Measurements from ENCODE around the gene IL22RA2. TPM values are rescaled to one million over a fixed set of nuclear protein-coding genes. Genes with fewer than 3 reads are reported as not detected.
"Not testable (repeated sequence)": the region's sequence is repeated elsewhere in the genome, so short reads cannot be mapped to it uniquely, and the experiment has no call there.

The IL22RA2 gene
- total RNA-seq, 6 experiments from 2014 or later: not detected

DNA sequence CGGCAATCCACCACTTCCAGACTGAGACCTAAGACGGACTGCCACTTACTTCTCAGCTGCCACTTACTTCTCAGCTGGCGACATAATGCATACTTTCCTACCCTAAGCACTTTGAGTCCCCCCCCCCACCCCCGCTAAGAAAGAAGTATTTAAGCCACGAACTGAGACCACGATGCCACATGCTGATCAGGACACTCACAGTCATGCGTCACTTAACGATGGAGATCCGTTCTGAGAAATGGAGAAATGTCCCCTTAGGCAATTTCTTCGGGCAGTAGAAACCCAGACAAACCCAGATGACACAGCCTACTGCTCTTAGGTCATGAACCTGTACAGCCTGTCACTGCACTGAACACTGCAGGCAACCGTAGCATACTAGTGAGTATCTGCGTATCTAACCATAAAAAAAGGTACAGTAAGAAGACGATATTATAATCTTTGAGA lies 45.1 kb upstream of the IL22RA2 start:
- H3K27ac ChIP-seq: peak overlapping the region; percentile 94 to 99 (median 97)
- H3K9me3 ChIP-seq: no peaks in the 10 kb centered on the region
- ATAC-seq (peak; percentile 48 to 75 (median 64)), DNase-seq (peak in 1 of 3 donors; percentile 64)
- intact Hi-C loops (cut with DNase I): no loop called here
- no peaks in the 10 kb centered on the region for H3K27me3 ChIP-seq
- no peaks in the 10 kb centered on the region for H3K36me3 ChIP-seq
- peaks cover 0 to 49% (median 13%) of the 10 kb centered on the region in 4 donors for H3K4me1 ChIP-seq
- H3K4me3 ChIP-seq: peak overlapping the region; percentile 76 to 84 (median 79)
- 0% methylated on average over 9 of the region's 13 CpGs for WGBS (ENCODE audit: insufficient coverage, low coverage, low lambda C conversion rate, missing lambda C conversion rate)
- TF ChIP-seq POLR2A (IDR thresholded peaks at IDR 0.05): no peak
- TF ChIP-seq, protein P1, sequence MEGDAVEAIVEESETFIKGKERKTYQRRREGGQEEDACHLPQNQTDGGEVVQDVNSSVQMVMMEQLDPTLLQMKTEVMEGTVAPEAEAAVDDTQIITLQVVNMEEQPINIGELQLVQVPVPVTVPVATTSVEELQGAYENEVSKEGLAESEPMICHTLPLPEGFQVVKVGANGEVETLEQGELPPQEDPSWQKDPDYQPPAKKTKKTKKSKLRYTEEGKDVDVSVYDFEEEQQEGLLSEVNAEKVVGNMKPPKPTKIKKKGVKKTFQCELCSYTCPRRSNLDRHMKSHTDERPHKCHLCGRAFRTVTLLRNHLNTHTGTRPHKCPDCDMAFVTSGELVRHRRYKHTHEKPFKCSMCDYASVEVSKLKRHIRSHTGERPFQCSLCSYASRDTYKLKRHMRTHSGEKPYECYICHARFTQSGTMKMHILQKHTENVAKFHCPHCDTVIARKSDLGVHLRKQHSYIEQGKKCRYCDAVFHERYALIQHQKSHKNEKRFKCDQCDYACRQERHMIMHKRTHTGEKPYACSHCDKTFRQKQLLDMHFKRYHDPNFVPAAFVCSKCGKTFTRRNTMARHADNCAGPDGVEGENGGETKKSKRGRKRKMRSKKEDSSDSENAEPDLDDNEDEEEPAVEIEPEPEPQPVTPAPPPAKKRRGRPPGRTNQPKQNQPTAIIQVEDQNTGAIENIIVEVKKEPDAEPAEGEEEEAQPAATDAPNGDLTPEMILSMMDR (IDR thresholded peaks at IDR 0.05): no peak

DNA sequence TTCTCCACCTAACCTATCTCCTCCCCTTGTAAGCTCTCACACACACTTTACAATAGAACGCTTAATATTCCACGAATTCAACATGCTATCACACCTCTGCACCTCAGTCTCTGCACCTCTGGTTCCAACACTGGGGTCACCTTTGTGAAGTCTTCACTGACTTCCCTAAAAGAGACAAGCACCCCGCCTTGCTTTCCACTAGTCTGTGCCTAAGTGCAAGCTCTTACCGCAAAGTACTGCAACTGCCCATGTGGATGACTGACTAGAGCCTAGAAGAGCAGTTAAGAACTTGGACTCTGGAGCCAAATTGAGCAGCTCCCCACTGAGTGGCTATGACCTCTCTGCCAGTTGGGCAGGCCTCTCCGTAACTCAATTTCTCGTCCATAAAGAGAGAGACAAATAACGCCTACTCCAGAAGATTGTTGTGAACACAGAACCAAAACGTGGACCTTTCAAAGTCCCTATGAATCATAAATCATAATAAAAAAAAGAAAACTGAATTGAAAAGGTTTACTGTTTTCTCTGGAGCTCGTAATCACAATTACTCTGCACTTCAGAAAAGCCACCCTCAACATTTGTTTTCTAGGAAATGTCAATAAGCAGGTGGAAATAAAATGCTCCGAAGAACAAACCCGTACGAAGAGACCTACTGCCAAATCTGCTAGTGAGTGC lies 44.5 kb upstream of the IL22RA2 start:
- 13% methylated on average over 12 of the region's 12 CpGs for WGBS (ENCODE audit: insufficient coverage, low coverage, low lambda C conversion rate, missing lambda C conversion rate)
- intact Hi-C loops (cut with DNase I): no loop called here
- H3K4me3 ChIP-seq: peak overlapping the region; percentile 76 to 84 (median 79)
- peaks cover 0 to 55% (median 14%) of the 10 kb centered on the region in 4 donors for H3K4me1 ChIP-seq
- TF ChIP-seq POLR2A (IDR thresholded peaks at IDR 0.05): peak; percentile 52
- TF ChIP-seq, protein P1 (IDR thresholded peaks at IDR 0.05): no peak
- H3K9me3 ChIP-seq: no peaks in the 10 kb centered on the region
- no peaks in the 10 kb centered on the region for H3K27me3 ChIP-seq
- H3K27ac ChIP-seq: peak overlapping the region; percentile 94 to 99 (median 97)
- H3K36me3 ChIP-seq: no peaks in the 10 kb centered on the region
- peak; percentile 20 to 58 (median 50) for ATAC-seq
- peak in 1 of 3 donors; percentile 73 for DNase-seq

GRCh38 chr6:137216875-137217553 lies 43.6 kb upstream of the IL22RA2 start:
- H3K36me3 ChIP-seq: no peaks in the 10 kb centered on the region
- 68% methylated on average over 7 of the region's 12 CpGs for WGBS (ENCODE audit: insufficient coverage, low coverage, low lambda C conversion rate, missing lambda C conversion rate)
- DNase-seq (peak in 1 of 3 donors; percentile 37), ATAC-seq (peak in 1 of 4 donors; percentile 39)
- no peaks in the 10 kb centered on the region for H3K27me3 ChIP-seq
- peaks cover 0 to 62% (median 14%) of the 10 kb centered on the region in 4 donors for H3K4me1 ChIP-seq
- peak overlapping the region; percentile 23 to 99 (median 97) for H3K27ac ChIP-seq
- TF ChIP-seq, protein P1 (IDR thresholded peaks at IDR 0.05): no peak
- peak overlapping the region; percentile 76 to 84 (median 79) for H3K4me3 ChIP-seq
- no peaks in the 10 kb centered on the region for H3K9me3 ChIP-seq
- intact Hi-C loops (cut with DNase I): no loop called here

GRCh38 chr6:137216106-137216505 lies 42.7 kb upstream of the IL22RA2 start:
- TF ChIP-seq, protein P1 (IDR thresholded peaks at IDR 0.05): no peak
- no peak for TF ChIP-seq POLR2A (IDR thresholded peaks at IDR 0.05)
- Histone ChIP-seq H3K4me3 (peak overlapping the region; percentile 76 to 84 (median 79)), H3K27ac (peak overlapping the region in 2 of 3 donors; percentile 97 to 99), H3K36me3 (no peaks in the 10 kb centered on the region), H3K4me1 (peaks cover 0 to 71% (median 17%) of the 10 kb centered on the region in 4 donors), H3K27me3 (no peaks in the 10 kb centered on the region), H3K9me3 (no peaks in the 10 kb centered on the region)
- intact Hi-C loops (cut with DNase I): no loop called here
- DNase-seq: no peak
- no peak for ATAC-seq

DNA sequence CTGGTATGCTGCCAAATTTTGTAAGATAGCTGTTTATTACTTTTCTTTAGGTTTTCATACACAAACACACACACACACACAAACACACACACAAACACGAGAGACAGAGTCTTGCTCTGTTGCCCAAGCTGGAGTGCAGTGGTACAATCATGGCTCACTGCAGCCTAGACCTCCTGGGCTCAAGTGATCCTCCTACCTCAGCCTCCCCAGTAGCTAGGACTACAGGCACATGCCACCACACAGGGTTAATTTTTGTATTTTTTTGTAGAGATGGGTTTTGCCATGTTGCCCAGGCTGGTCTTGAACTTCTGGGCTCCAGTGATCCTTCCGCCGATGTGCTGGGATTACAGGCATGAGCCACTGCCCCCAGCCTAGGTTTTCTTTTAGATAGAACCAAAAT lies 42.2 kb upstream of the IL22RA2 start:
- Histone ChIP-seq H3K4me3 (peak overlapping the region in 1 of 3 donors; percentile 3), H3K4me1 (peaks cover 0 to 76% (median 19%) of the 10 kb centered on the region in 4 donors), H3K27ac (peak overlapping the region in 1 of 3 donors; percentile 97)
- H3K9me3 ChIP-seq; H3K36me3 ChIP-seq; intact Hi-C loops (cut with DNase I); DNase-seq; H3K27me3 ChIP-seq; ATAC-seq: not testable (repeated sequence)
- WGBS (ENCODE audit: insufficient coverage, low coverage, low lambda C conversion rate, missing lambda C conversion rate): 73% methylated on average over 3 of the region's 3 CpGs
